GM12878 (cell line): ENCODE results near the gene IQGAP2.
"Not testable (repeated sequence)": the region's sequence is repeated elsewhere in the genome, so short reads cannot be mapped to it uniquely, and the experiment has no call there.

ENCODE experiments used
- CTCF ChIP-seq, 3 experiments: IDR thresholded peaks in 2 of 3; conservative IDR thresholded peaks in 1 of 3; 2 replicates each; pipeline ENCODE4 v1.5.1; 2011; ENCODE audit warnings: low read depth in 3 of 3, low read length in 3 of 3, mild to moderate bottlenecking in 3 of 3, control low read depth in 2 of 3, moderate library complexity in 2 of 3, inconsistent platforms in 1 of 3, mixed read lengths in 1 of 3; ENCODE audit not compliant: control insufficient read depth in 2 of 3, insufficient read depth in 1 of 3; ENCODE audit errors: extremely low read depth in 1 of 3
- POLR2AphosphoS2 ChIP-seq: IDR thresholded peaks from 2 replicates; pipeline ENCODE4 v1.6.1; 2011; ENCODE audit warnings: low read depth, mild to moderate bottlenecking, low read length, improper control_type of control experiment, moderate library complexity
- RAD21 ChIP-seq: IDR thresholded peaks from 2 replicates; pipeline ENCODE4 v1.6.1; 2011; ENCODE audit warnings: mild to moderate bottlenecking, low read depth, low read length, moderate library complexity; ENCODE audit not compliant: insufficient read depth
- SP1 ChIP-seq: IDR thresholded peaks from one replicate; pipeline ENCODE4 v1.6.1; 2011; ENCODE audit warnings: low read depth, low read length

- TF ChIP-seq SP1; RAD21; POLR2AphosphoS2; CTCF (IDR thresholded peaks at IDR 0.05 in 2 of 3, conservative IDR thresholded peaks at IDR 0.05 in 1 of 3; ENCODE audit: control insufficient read depth in 2 of 3, extremely low read depth in 1 of 3, insufficient read depth in 1 of 3, low read depth in 3 of 3, low read length in 3 of 3): not testable (repeated sequence)
These were observed 115.2 kb downstream of the IQGAP2 start for GRCh38 chr5:76518246-76518645.
